Cardiac fibroblast (primary cell): ENCODE data around the gene CBLC.
"Not testable (repeated sequence)": the region's sequence is repeated elsewhere in the genome, so short reads cannot be mapped to it uniquely, and the experiment has no call there.

Source experiments
- DNase-seq, 2 donors: peaks; one replicate each; pipeline versions ENCODE4 v3.0.0 to v3.0.0-alpha.2; 2010; ENCODE audit warnings: low read depth in 2 of 2
- H3K4me3 ChIP-seq, 2 donors: replicated peaks in 1 of 2; 1 replicate in 1 of 2; 2 replicates in 1 of 2; pipeline ENCODE4 v1.5.1; 2011; ENCODE audit warnings: low read depth in 2 of 2, low read length in 2 of 2, mild to moderate bottlenecking in 2 of 2, moderate library complexity in 1 of 2
- CTCF ChIP-seq: IDR thresholded peaks from one replicate; pipeline ENCODE4 v1.5.1; 2011; ENCODE audit warnings: low read depth, mild to moderate bottlenecking, low read length, inconsistent platforms

CBLC gene

GRCh38 chr19:44819246-44819832, 41.6 kb downstream of the CBLC start:
- DNase-seq = no peak
- H3K4me3 ChIP-seq = no peak overlapping the region
- TF ChIP-seq CTCF = no peak

GRCh38 chr19:44820648-44821609, 43.2 kb downstream of the CBLC start:
- TF ChIP-seq CTCF = no peak
- no peak overlapping the region for H3K4me3 ChIP-seq
- peak; percentile 32 to 59 for DNase-seq

- no peak for DNase-seq
- no peak overlapping the region for H3K4me3 ChIP-seq
- no peak for TF ChIP-seq CTCF
Observed at GRCh38 chr19:44822177-44822576, 44.5 kb downstream of the CBLC start.

- H3K4me3 ChIP-seq = no peak overlapping the region
- TF ChIP-seq CTCF = no peak
- DNase-seq = no peak
Observed at GRCh38 chr19:44822670-44823372, 45.1 kb downstream of the CBLC start.

GRCh38 chr19:44823373-44823698, 45.6 kb downstream of the CBLC start:
- DNase-seq = no peak
- TF ChIP-seq CTCF = no peak
- H3K4me3 ChIP-seq = no peak overlapping the region

- no peak for TF ChIP-seq CTCF
- H3K4me3 ChIP-seq = no peak overlapping the region
- no peak for DNase-seq
Observed at GRCh38 chr19:44824761-44825160, 47.1 kb downstream of the CBLC start.

- DNase-seq, H3K4me3 ChIP-seq: not testable (repeated sequence)
Observed at GRCh38 chr19:44832875-44833274, 55.2 kb downstream of the CBLC start.

GRCh38 chr19:44834399-44834798, 56.7 kb downstream of the CBLC start:
- not testable (repeated sequence) for H3K4me3 ChIP-seq, DNase-seq
